A204.1 (cell line): ENCODE measurements around the gene PRR5.
"Not testable (repeated sequence)": the region's sequence is repeated elsewhere in the genome, so short reads cannot be mapped to it uniquely, and the experiment has no call there.

Experiments
- FAIRE-seq: peaks from 2 replicates; lab custom pipeline; 2012; peaks lifted over from hg19 to GRCh38; lab: Jason Lieb, UNC

PRR5 gene

DNA sequence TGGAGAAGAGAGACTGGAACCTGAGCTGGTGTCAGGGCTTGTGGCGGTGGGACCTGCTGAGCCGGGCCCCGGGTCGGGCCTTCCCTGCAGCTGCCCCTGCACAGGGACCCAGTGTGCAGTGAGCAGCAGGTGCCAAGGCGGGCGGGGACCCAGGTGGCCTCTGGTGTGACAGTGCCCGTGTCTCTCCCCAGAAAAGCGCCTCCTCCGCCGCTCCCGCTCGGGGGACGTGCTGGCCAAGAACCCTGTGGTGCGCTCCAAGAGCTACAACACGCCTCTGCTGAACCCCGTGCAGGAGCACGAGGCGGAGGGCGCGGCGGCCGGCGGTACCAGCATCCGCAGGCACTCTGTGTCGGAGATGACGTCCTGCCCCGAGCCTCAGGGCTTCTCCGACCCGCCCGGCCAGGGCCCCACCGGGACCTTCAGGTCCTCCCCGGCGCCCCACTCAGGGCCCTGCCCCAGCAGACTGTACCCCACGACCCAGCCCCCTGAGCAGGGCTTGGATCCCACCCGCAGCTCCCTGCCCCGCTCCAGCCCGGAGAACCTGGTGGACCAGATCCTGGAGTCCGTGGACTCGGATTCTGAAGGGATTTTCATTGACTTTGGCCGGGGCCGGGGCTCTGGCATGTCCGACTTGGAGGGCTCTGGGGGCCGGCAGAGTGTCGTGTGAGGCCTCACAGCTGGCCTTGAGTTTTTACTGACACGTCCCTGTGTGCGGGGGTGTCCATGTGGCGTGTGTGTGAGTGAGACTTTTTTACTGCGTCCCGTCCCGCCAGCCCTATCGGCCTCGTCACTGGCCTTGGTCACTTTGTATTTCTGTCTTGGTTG, 34.8 kb downstream of the PRR5 start:
- no peak for FAIRE-seq

DNA sequence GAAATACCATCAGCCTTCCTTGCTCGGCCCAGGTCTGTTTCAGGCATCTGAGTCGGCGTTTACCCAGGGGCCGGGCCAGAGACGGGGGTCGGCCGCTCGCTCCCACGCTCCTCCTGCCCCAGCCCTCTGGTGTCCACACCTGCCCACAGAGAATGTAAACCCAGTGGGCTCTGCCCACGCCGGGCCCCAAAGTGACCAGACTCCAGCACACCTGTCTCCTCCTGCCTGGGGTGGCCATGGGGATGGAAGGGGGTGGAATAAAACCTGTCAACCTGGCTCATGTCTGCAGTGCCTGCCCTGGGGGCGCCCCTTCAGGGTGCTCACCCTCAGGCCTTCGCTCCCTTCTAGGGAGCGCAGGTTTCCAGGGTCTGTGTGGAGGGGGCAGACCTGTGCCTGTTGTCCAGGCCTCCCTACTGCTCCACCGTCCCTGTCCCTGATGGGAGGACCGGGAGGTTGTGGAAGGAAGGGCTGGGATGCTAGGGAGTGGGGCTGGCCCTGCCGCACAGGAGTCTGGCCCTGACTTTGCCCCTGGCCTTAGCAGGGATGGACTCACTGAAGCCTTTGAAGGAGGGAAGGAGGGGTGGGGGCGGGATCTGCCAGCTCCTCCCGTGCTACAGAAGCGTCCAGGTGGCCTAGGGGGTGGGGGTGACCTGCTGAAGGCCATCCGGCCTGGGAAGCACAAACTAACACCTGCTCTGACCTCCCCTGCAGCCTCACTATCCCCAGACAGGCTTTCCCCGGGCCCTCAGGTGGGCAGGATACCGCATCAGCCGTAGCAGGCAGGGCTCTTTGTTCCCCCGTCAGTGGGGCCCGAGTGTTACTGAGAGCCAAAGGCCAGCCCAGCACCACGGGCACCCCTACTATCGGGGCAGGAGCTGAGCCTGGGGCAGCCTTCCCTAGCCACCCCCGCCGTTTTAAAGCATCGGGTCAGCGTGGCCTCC, 35.7 kb downstream of the PRR5 start:
- no peak for FAIRE-seq

DNA sequence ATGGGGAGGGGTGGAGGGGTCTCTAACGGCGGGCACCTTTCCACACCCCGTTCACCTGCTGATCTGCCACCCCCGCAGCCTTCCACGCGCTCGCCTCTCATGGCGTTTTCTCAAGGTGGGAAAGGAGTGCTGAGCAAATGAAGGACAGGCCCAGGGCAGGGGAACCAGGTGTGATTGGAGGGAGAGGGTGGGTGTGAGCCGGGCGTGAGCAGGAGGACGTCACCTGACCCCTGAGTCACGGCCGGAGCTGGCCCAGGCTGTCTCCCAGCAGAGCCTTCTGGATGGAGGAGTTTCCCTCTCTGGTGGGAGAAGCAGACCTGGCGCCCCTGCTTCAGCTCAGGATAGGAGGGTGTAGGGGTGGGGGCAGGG, 36.3 kb downstream of the PRR5 start:
- FAIRE-seq, result no peak

DNA sequence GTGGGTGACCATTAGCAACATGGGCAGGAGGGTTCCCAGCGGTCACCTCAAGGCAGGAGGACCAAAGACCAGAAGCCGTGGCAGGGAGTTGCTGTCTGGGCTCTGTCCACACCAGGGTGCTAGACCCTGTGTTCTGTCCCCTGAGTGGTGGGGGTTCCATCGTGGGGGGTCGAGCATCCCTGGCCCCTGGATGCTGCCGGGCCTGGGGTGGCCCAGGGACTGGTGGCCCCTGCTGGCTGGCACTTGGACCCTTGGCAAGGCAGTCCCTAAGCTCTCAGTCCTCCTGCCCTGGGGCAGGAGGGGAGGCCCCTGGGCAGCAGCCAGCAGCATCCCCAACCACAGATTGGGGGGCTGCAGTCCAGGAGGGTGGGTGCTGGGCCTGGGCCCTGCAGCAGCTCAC, 37.0 kb downstream of the PRR5 start:
- FAIRE-seq, result no peak

DNA sequence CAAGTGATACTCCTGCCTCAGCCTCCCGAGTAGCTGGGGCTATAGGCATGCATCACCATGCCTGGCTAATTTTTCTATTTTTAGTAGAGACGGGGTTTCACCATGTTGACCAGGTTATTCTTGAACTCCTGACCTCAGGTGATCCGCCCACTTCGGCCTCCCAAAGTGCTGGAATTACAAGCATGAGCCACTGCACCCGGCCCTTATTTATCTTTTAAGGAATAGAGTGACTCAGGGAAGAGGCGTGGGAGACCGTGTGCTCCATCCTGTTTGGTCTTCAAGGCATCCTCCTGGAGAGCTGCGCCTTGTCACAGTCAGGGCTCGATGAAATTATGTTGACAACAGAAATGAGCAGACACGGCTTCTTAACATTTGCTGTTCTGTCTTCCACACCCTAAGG, 37.7 kb downstream of the PRR5 start:
- not testable (repeated sequence) for FAIRE-seq

DNA sequence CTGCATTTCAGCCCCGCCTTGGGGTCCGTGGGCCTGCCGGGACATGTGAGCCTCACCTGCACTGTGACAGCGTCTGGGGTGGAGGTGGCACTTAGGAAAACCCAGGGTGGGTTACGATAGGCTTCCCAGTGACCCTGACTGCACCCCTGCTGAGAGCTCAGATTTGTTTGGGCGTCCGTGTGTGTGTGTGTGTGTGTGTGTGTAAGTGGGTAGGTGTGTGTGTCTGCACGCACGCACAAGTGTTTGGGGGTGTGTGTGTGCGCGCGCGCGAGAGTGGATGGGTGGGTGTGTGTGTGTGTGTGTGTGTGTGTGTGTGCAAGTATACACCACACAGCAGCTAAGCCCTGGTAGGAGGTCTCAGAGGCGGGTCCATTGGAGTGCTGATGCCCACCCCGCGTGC, 38.3 kb downstream of the PRR5 start:
- FAIRE-seq, result no peak

DNA sequence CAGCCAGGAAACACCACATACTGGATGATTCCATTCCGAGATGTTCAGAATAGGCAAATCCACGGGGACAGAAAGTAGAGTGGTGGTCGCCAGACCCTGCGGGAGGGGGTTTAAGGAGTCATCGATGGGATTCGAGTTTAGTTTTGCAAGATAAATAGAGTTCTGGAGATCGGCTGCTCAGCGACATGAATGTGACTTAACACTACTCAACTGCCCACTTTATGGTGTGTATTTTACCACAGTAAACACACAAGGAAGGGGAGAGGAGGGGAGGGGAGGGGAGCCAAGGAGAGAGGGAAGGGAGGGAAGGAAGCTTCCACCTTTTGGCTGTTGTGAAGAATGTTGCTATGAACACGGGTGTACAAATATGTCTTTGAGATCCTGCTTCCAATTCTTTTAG, 39.9 kb downstream of the PRR5 start:
- FAIRE-seq, result no peak

DNA sequence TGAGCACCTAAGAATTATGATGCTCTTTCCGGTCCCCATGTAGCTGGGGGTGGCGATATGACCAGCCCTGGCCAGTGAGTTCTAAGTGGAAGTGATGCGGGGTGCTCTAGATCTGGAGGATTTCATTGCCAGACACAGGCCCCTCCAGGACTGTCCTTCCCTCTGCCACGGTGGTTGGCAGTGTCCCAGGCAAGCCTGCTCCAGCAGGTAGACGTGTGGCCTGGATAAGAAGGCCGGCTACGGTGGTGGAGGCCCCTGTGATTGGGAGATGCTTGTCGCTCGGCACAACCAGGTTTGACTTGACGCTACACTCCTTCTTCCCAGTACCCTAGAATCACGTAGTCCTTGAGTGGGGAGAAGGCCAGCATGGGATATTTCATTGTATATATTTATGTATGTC, 41.2 kb downstream of the PRR5 start:
- no peak for FAIRE-seq

DNA sequence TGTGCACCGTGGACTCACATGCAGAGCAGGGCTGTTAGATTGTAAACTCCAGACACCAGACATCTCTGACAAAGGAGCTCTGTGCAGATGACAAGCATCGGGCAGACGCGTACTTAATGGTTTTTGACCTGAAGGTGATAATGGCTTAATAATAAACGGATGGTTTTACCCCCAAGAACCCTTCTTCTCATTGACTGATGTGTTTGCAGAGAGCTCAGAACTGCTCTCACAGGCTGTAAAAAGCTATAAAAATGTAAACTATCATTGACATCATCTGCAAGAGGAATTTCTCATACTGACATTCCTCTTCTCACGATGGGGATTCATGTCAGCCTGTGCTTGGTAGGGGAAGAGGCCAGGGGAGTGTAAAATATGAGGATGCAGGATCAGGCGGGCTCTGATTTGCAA, 41.8 kb downstream of the PRR5 start:
- FAIRE-seq, result no peak

DNA sequence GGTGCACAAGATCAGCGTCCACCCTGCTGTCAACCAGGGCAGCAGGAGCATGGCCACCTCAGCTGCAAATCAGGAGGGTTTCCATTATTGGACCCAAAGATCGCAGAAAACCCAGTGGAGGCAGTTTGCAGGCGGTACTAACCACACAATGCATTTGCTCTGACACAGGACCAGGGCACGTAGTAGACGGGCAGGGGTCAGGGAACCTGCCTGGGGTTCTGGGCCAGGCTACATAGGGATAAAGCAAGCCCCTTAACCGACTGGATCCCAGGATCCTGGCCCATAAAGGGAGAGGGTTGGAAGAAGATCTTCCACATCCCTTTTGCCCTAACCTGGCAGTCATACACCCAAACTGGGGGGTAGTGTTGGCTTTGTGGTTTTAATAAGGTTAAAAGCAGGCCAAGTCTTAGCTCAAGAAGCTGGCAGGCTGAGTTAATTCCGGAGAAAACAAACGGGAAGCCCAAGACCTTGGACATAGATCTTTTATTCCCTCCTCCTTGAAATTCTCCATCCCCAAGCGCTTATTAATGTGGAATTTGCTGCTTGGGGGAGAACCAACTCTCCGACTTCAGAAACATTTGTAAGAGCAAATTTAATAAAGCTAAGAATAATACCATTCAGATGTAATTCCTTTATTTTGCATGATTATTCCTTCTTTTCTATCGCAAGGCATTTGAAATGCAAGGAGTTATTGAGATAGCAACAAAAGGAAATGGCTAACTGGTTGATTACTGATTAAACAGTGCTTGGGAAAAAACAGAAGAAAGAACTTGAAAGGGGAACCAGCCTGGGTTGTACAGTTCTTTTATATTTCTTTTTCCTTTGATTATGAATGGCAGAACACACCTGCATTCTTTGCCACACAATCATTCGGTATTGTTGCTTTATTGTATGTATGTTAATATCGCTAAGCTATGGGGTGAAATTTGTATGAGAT, 44.1 kb downstream of the PRR5 start:
- FAIRE-seq, result no peak

DNA sequence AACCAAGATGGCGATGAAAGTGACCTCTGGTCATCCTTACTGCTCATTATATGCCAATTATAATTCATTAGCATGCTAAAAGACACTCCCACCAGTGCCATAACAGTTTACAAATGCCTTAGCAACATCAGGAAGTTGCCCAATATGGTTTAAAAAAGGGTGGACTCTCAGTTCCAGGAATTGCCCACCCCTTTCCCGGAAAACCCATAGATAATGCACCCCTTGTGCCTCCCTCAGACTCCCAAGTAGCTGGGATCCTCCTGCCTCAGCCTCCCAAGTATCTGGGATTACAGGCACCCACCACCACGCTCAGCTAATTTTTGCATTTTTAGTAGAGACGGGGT, 45.8 kb downstream of the PRR5 start:
- FAIRE-seq, result not testable (repeated sequence)

DNA sequence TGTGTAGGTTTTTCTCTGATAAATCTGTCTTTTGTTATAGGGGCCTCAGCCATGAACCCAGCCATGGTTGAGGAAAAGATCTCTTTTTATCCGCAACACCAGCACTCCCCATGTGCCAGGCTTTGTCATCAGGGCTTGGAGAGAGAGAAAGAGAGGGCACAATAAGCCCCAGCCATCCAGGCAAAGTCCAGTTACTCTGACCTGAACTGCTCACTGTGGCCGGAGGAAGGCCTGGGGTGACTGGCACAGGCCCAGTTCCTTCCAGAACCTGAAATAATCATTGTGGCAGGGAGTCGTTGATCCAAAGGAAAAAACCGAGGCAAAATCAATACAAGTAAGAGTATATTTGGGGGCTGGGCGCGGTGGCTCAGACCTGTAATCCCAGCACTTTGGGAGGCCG, 46.5 kb downstream of the PRR5 start:
- FAIRE-seq, result no peak

DNA sequence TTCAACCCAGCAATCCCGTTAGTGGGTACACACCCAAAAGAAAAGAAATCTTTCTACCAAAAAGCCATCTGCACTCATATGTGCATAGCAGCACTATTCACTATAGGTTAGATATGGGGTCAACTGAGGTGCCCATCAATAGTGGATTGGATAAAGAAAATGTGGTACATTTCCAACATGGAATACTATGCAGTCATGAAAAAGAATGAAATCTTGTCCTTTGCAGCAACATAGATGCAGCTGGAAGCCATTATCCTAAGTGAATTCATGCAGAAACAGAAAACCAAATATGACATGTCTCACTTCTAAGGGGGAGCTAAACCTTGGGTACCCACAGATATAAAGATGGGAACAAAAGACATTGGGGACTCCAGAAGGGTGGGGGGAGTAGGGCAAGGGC, 48.5 kb downstream of the PRR5 start:
- FAIRE-seq, result no peak

DNA sequence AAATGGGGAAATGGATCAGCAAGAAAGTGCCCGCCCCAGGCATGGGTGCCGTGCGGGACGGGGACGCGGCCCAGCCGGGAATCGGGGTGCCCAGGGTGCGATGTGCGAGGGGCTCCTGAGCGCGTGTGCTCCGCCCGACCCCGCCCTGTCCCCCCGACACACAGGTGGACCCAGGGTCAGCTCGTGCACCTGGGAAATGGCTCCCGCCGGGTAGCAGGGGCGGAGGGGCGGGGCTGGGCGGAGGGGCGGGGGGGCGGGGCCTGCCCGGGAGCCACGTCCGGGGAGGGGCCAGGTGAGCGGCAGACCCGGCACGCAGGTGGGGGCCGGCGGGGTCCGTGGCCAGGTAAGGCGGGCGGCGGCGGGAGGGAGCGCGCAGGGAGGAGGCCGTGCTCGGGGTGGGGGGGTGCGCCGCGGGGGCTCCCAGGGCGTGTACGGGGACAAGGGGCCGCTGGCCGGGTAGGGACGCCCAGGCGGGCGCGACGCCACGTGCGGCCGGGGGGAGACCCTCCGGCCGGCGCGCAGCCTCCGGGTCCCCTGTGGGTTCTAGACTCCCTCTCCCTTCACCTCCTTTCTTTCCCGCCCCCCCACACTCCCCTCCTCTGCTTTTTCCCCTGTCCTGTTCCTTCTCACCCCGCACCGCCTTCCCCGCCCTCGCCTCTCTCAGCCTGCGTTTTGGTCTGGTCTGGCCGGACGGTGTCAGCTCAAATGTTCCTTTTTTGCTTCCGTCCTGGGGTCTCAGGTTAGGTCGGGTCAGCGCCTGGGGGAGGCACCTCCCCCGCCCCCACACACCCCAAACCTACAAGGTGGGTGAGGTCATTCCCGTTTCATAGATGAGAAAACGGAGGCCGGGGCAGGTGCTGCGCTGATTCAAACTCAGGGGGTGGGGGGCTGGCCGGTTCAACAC, 50.5 kb downstream of the PRR5 start, which contains the start of gene ARHGAP8:
Gene ARHGAP8 (plus strand): TSS at position 291 of the 904 bp plus-strand sequence. CDS start 33,953 bp downstream, outside the sequence.
- FAIRE-seq, result no peak

DNA sequence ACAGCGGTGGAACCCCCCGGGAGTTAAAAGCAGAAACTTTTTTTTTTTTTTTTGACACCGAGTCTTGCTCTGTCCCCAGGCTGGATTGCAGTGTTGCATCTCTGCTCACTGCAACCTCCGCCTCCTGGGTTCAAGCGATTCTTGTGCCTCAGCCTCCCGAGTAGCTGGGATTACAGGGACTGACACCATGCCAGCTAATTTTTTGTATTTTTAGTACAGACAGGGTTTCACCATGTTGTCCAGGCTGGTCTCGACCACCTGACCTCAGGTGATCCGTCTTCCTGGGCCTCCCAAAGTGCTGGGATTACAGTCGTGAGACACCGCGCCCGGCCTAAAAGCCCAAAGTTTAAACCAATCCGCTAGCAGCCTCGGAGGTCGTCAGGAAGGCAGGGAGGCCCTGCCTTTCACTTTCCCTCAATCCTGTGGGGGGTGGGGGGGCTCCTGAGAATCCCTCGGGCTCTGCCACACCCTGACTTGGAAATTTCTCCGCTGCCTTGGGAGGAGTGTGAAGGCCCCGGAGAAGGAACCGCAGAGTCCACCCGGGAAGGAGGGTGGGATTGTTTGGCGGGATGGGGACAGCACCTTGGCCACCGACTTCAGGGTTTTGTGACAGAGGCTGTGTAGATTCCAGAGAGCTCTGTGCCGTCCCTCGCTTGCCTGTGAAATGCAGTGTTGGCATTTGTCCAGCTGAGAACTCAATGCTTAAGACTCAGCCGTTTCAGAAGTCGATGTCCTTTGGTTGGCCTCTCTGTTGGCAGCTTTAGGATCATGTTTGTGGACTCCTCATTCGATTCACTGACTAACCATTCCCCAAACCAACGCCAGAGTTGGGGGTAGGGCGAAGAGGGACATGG, 51.4 kb downstream of the PRR5 start:
- FAIRE-seq, result no peak

DNA sequence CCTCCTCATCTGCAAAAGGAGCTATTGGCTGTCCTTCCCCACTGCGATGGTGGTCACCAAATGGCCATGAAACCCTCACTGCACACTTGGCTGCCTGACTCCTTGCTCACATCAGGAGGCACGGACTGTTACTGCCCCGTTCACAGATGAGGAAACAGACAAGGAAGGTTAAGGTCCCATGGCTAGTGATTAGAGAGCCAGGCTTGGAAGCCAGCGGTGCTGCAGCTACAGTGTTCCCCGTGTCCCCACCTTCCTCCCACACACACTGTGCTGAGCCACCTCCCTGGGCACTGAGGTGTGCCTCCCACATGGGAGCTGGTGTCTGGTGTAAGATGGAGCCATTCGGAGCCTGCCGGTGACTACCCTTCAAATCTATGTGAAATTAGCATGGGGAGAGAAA, 53.0 kb downstream of the PRR5 start:
- no peak for FAIRE-seq

DNA sequence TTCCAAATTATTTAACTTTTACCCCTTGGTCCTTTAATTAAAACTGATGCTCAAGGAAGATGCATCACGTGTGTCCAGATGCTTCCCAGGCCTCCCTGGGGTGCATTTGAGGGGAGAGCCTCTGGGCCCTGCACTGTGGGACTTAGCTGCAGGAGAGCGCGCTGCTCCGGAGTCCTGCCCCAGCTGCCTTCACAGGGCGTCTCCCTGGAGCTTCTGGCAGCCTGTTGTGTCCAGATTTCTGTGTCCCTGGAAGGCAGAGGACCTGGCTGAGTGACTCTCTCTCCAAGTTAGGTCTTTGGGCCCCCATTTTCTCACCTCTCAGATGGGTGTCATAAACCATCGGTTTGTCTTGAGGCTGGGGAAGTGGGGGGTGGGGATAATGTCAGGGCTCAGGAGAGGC, 53.4 kb downstream of the PRR5 start:
- no peak for FAIRE-seq

DNA sequence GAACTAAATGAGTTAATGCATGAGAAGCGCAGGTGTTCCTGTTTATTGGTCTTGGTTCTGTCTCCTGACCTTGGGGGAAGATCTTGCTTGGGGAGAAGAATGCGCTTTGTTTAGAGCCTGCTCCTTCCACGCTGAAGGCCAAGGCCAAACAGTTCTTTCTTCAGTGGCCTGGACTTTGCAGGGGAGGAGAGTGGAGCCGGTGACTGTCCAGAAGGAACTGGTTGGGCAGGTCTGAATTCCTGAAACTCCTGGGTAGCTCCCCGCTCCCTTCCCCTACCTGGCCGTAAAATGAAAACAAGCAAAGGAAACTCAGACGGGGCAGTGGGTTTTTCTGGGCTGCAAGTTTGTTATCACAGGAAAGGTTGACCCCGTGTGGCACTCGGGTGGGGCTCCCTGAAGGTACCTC, 54.0 kb downstream of the PRR5 start:
- FAIRE-seq, result no peak

DNA sequence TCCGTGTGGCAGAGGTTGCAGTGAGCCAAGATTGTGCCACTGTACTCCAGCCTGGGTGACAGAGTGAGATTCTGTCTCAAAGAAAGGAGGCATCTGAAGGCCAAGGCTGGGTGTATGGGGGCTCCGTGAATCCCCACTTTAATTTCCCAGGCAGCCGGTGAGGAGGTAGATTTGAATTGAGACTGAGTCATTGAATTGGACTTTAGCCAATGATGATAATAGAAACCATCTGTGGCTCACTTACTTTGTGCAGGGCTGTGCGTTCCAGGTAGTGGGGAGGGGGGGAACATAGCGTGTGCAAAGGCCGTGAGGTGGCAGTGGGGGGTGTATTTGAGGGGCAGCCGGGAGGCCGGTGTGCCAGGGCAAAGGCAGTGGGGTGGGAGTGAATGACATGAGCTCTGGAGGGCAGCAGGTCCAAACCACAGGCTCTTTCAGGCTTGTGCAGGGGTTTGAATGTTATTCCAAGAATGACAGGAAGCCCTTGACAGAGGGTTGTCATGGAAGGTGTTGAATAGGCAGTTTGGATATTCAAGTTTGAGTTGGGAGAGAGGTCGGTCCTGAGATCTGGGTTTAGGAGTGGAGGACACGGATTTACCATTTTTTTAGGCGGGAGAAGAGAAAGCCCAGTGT, 56.5 kb downstream of the PRR5 start:
- FAIRE-seq, result no peak

DNA sequence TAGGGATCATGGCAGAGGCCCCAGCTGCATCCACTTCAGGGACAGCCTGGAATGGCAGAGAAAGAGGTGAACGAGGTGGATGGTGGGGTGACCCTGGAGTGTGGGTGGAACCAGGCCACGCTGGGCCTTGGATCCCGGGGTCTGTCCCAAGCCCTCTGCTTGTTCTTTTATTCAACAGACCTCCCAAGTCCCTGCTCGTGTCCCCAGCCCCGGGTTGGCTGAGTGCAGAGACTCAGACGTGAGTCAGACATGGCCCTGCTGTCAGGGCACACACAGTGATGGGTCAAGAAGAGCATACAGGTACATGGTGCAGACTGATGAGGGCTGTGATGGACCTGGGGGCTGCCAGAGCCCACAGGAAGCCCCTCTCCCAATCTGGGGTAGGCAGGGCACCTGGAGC, 57.0 kb downstream of the PRR5 start:
- FAIRE-seq, result no peak
